HepG2 (cell line): ENCODE measurements around the gene SPTBN4. TPM values are rescaled to one million over a fixed set of nuclear protein-coding genes. Genes with fewer than 3 reads are reported as not detected.

Experiments used
- AFF4 ChIP-seq: sonication (generic); formaldehyde crosslinking; IDR thresholded peaks from 2 replicates; pipeline ENCODE4 v1.4.0; 2020; ENCODE audit warnings: missing genetic modification reagents
- KLF9 ChIP-seq: IDR thresholded peaks from 2 replicates; pipeline ENCODE4 v1.6.1; 2016; ENCODE audit warnings: low read depth
- PHF21A ChIP-seq: sonication (generic); formaldehyde crosslinking; IDR thresholded peaks from 2 replicates; pipeline ENCODE4 v1.5.0; 2020; ENCODE audit warnings: mild to moderate bottlenecking, missing genetic modification reagents
- SNAPC4 ChIP-seq: sonication (generic); formaldehyde crosslinking; IDR thresholded peaks from 2 replicates; pipeline ENCODE4 v1.4.0; 2020; ENCODE audit warnings: mild to moderate bottlenecking, missing genetic modification reagents
- SOX13 ChIP-seq, 3 experiments: fragments of 450-650 bp in 1 of 3; sonication (generic) in 1 of 3; formaldehyde crosslinking in 1 of 3; IDR thresholded peaks in 2 of 3; conservative IDR thresholded peaks in 1 of 3; 2 replicates each; pipeline versions ENCODE4 v1.5.0 to v1.6.1; 2016 to 2020; ENCODE audit warnings: antibody characterized with exemption in 1 of 3, mild to moderate bottlenecking in 1 of 3, missing compliant biosample characterization in 1 of 3, missing genetic modification reagents in 1 of 3, moderate library complexity in 1 of 3
- ZNF205 ChIP-seq: IDR thresholded peaks from 2 replicates; pipeline ENCODE4 v1.6.1; 2018; ENCODE audit warnings: missing biosample characterization, missing genetic modification reagents
- ZNF468 ChIP-seq: sonication (generic); formaldehyde crosslinking; IDR thresholded peaks from 2 replicates; pipeline ENCODE4 v1.8.0; 2022; ENCODE audit warnings: mild to moderate bottlenecking, moderate library complexity, missing genetic modification reagents
- ZNF598 ChIP-seq: sonication (generic); formaldehyde crosslinking; IDR thresholded peaks from 2 replicates; pipeline ENCODE4 v1.5.1; 2020; ENCODE audit warnings: mild to moderate bottlenecking, missing genetic modification reagents, borderline replicate concordance
- ZNF703 ChIP-seq: sonication (generic); formaldehyde crosslinking; IDR thresholded peaks from 2 replicates; pipeline ENCODE4 v1.5.1; 2020; ENCODE audit warnings: missing genetic modification reagents, mild to moderate bottlenecking, moderate library complexity, borderline replicate concordance
- polyA plus RNA-seq, 8 experiments: library from polyadenylated mRNA; depleted of rRNA in 3 of 8; stranded (reverse) in 7 of 8; unstranded in 1 of 8; fragments of >200 nt; fragmentation: Illumina TruSeq in 4 of 8; extraction: Trizol in 4 of 8; gene quantifications; 2 replicates each; pipeline versions ENCODE4 v1.2.1 to v1.2.3, GENCODE V29; 2011 to 2016; ENCODE audit warnings: low read depth in 4 of 8, missing spikeins in 1 of 8, mixed read lengths in 1 of 8; ENCODE audit not compliant: insufficient read depth in 1 of 8
- total RNA-seq, 5 experiments: library from RNA; depleted of rRNA; stranded (reverse); fragments of >200 nt; fragmentation: Illumina TruSeq; extraction: Trizol; gene quantifications; 2 replicates each; pipeline ENCODE4 v1.2.3, GENCODE V29; 2016; ENCODE audit warnings: low read depth in 1 of 5
- TF ChIP-seq, protein P1 (sequence below): sonication (generic); formaldehyde crosslinking; IDR thresholded peaks from 2 replicates; pipeline ENCODE4 v1.5.1; 2020; ENCODE audit warnings: mild to moderate bottlenecking, missing genetic modification reagents
- TF ChIP-seq, protein P2 (sequence below): IDR thresholded peaks from 2 replicates; pipeline ENCODE4 v1.6.1; 2018; ENCODE audit warnings: missing genetic modification reagents, mild to moderate bottlenecking, missing compliant biosample characterization
- TF ChIP-seq, protein P3 (sequence below): sonication (generic); formaldehyde crosslinking; IDR thresholded peaks from 2 replicates; pipeline ENCODE4 v1.8.0; 2023; ENCODE audit warnings: mild to moderate bottlenecking, missing genetic modification reagents

Gene SPTBN4
- total and polyA plus RNA-seq, 2 of the 13 experiments (the other 11 are each of a cell fraction or from before 2014, with no cell fraction given), result 0.11 TPM

GRCh38 chr19:40425450-40426287 lies 41.1 kb upstream of the SPTBN4 start, which contains the start of gene SERTAD1 (continued):
- TF ChIP-seq ZNF703 (CRISPR knock-in tag), result no peak; the same call in 1 of the 2 replicates
- TF ChIP-seq ZNF205 (CRISPR knock-in tag), result 0 out of 2 replicates have a peak, but pooled peaks have one; percentile 16
- 0 out of 2 replicates have a peak, but pooled peaks have one; percentile 31 for TF ChIP-seq SOX13 (IDR thresholded peaks at IDR 0.05)
- TF ChIP-seq SOX13 (CRISPR knock-in tag; conservative IDR thresholded peaks at IDR 0.05 in 1 of 2, IDR thresholded peaks at IDR 0.05 in 1 of 2), result no peak
- TF ChIP-seq AFF4 (CRISPR knock-in tag), result peak; percentile 73; the same call in 1 of the 2 replicates
- TF ChIP-seq, protein P1, sequence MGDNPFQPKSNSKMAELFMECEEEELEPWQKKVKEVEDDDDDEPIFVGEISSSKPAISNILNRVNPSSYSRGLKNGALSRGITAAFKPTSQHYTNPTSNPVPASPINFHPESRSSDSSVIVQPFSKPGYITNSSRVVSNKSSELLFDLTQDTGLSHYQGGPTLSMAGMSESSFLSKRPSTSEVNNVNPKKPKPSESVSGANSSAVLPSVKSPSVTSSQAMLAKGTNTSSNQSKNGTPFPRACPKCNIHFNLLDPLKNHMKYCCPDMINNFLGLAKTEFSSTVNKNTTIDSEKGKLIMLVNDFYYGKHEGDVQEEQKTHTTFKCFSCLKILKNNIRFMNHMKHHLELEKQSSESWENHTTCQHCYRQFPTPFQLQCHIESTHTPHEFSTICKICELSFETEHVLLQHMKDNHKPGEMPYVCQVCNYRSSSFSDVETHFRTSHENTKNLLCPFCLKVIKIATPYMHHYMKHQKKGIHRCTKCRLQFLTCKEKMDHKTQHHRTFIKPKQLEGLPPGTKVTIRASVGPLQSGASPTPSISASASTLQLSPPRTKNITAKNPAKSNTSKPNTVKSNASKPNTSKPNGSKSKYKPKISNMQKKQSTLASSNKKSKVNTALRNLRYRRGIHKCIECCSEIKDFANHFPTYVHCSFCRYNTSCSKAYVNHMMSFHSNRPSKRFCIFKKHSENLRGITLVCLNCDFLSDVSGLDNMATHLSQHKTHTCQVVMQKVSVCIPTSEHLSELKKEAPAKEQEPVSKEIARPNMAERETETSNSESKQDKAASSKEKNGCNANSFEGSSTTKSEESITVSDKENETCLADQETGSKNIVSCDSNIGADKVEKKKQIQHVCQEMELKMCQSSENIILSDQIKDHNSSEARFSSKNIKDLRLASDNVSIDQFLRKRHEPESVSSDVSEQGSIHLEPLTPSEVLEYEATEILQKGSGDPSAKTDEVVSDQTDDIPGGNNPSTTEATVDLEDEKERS, result no peak
- TF ChIP-seq, protein P2, sequence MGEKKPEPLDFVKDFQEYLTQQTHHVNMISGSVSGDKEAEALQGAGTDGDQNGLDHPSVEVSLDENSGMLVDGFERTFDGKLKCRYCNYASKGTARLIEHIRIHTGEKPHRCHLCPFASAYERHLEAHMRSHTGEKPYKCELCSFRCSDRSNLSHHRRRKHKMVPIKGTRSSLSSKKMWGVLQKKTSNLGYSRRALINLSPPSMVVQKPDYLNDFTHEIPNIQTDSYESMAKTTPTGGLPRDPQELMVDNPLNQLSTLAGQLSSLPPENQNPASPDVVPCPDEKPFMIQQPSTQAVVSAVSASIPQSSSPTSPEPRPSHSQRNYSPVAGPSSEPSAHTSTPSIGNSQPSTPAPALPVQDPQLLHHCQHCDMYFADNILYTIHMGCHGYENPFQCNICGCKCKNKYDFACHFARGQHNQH (CRISPR knock-in tag), result peak; percentile 29; the same call in 1 of the 2 replicates
- TF ChIP-seq, protein P3, sequence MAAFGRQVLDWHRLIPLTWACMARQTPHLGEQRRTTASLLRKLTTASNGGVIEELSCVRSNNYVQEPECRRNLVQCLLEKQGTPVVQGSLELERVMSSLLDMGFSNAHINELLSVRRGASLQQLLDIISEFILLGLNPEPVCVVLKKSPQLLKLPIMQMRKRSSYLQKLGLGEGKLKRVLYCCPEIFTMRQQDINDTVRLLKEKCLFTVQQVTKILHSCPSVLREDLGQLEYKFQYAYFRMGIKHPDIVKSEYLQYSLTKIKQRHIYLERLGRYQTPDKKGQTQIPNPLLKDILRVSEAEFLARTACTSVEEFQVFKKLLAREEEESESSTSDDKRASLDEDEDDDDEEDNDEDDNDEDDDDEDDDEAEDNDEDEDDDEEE, result peak; percentile 86
- peak; percentile 84 for TF ChIP-seq PHF21A
- no peak; the same call in 1 of the 2 replicates for TF ChIP-seq KLF9 (CRISPR knock-in tag)
- no peak for TF ChIP-seq ZNF598 (CRISPR knock-in tag)
- no peak for TF ChIP-seq ZNF468 (CRISPR knock-in tag)
- peak; percentile 96 for TF ChIP-seq SNAPC4 (CRISPR knock-in tag)
